ENCODE results near the gene AUTS2.

DNA sequence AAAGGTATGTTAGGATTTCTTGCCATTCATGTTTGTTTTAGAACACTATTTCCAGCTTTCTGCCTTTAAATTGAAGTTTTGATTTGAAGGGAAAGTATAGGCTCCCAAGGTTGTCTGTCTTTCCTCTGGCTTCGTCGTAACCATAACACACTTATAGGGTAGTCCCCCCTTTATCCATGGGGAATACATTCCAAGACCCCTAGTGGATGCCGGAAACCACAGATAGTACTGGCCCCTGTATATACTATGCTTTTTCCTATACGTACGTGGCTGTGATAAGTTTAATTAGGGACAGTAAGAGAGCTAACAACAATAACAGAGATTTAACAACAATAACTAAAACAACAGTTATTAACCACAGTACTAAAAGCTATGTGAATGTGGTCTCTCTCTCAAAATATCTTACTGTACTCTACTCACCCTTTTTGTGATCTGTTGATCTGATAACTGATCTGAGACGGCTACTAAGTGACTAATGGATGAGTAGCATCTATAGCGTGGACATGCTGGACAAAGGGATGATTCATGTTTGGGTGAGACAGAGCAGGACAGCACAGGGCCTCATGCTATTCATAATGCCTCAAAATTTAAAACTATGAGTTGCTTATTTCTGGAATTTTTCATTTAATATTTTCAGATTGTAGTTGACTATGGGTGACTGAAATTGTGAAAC, 273.1 kb downstream of the AUTS2 start:
- TF ChIP-seq POLR2A (IDR thresholded peaks at IDR 0.05), result no peak
- TF ChIP-seq, protein P1, sequence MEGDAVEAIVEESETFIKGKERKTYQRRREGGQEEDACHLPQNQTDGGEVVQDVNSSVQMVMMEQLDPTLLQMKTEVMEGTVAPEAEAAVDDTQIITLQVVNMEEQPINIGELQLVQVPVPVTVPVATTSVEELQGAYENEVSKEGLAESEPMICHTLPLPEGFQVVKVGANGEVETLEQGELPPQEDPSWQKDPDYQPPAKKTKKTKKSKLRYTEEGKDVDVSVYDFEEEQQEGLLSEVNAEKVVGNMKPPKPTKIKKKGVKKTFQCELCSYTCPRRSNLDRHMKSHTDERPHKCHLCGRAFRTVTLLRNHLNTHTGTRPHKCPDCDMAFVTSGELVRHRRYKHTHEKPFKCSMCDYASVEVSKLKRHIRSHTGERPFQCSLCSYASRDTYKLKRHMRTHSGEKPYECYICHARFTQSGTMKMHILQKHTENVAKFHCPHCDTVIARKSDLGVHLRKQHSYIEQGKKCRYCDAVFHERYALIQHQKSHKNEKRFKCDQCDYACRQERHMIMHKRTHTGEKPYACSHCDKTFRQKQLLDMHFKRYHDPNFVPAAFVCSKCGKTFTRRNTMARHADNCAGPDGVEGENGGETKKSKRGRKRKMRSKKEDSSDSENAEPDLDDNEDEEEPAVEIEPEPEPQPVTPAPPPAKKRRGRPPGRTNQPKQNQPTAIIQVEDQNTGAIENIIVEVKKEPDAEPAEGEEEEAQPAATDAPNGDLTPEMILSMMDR (IDR thresholded peaks at IDR 0.05), result no peak
